ENCODE data around the gene OAS1. TPM values are rescaled to one million over a fixed set of nuclear protein-coding genes. Genes with fewer than 3 reads are reported as not detected.

OAS1 gene
- total RNA-seq, 2 donors from 2014 or later = not detected

- H3K9ac ChIP-seq (ENCODE audit: extremely low read depth, low read length, poor library complexity, severe bottlenecking) = no peak overlapping the region
Observed at GRCh38 chr12:112878488-112878887, 28.3 kb upstream of the OAS1 start.

GRCh38 chr12:112879191-112879705, 27.5 kb upstream of the OAS1 start:
- Mint-ChIP-seq H3K4me3 (no peak overlapping the region), H3K4me1 (no peaks in the 10 kb centered on the region), H3K27me3 (ENCODE audit: insufficient read depth) (peaks cover 22% of the 10 kb centered on the region), H3K9me3 (no peaks in the 10 kb centered on the region), H3K27ac (no peak overlapping the region), H3K36me3 (ENCODE audit: low read depth) (no peaks in the 10 kb centered on the region)
- peak; percentile 50 for DNase-seq
- TF ChIP-seq CTCF (conservative IDR thresholded peaks at IDR 0.05) = no peak
- no peak overlapping the region for H3K4me3 ChIP-seq (ENCODE audit: low read length)
- H3K27me3 ChIP-seq (ENCODE audit: control insufficient read depth, insufficient read depth, low read length, poor library complexity, severe bottlenecking) = peaks cover 16% of the 10 kb centered on the region
- H3K4me1 ChIP-seq (ENCODE audit: control insufficient read depth, insufficient read depth, low read length) = no peaks in the 10 kb centered on the region
- H3K27ac ChIP-seq (ENCODE audit: low read depth, low read length) = no peak overlapping the region
- no peak overlapping the region for H3K9ac ChIP-seq (ENCODE audit: extremely low read depth, low read length, poor library complexity, severe bottlenecking)
- no peaks in the 10 kb centered on the region for H3K9me3 ChIP-seq (ENCODE audit: control insufficient read depth, low read length)
- no peaks in the 10 kb centered on the region for H3K36me3 ChIP-seq (ENCODE audit: control insufficient read depth, insufficient read depth, low read length)
- WGBS, 2 experiments (ENCODE audit: insufficient coverage in 1 of 2, insufficient read length in 1 of 2) = 83 to 88% methylated on average over 6 to 8 of the region's 8 CpGs

More at GRCh38 chr12:112878488-112878887, 28.3 kb upstream of the OAS1 start:
- WGBS, 2 experiments (ENCODE audit: insufficient coverage in 1 of 2, insufficient read length in 1 of 2) = 88 to 92% methylated on average over 3 of the region's 3 CpGs
- Mint-ChIP-seq H3K27me3 (ENCODE audit: insufficient read depth) (peaks cover 24% of the 10 kb centered on the region), H3K4me1 (no peaks in the 10 kb centered on the region), H3K36me3 (ENCODE audit: low read depth) (no peaks in the 10 kb centered on the region), H3K9me3 (no peaks in the 10 kb centered on the region), H3K27ac (no peak overlapping the region), H3K4me3 (no peak overlapping the region)
- Histone ChIP-seq H3K27me3 (ENCODE audit: control insufficient read depth, insufficient read depth, low read length, poor library complexity, severe bottlenecking) (peaks cover 22% of the 10 kb centered on the region), H3K36me3 (ENCODE audit: control insufficient read depth, insufficient read depth, low read length) (no peaks in the 10 kb centered on the region), H3K4me1 (ENCODE audit: control insufficient read depth, insufficient read depth, low read length) (no peaks in the 10 kb centered on the region), H3K27ac (ENCODE audit: low read depth, low read length) (no peak overlapping the region), H3K4me3 (ENCODE audit: low read length) (no peak overlapping the region), H3K9me3 (ENCODE audit: control insufficient read depth, low read length) (no peaks in the 10 kb centered on the region)
- TF ChIP-seq CTCF (conservative IDR thresholded peaks at IDR 0.05) = no peak
- no peak for DNase-seq

DNA sequence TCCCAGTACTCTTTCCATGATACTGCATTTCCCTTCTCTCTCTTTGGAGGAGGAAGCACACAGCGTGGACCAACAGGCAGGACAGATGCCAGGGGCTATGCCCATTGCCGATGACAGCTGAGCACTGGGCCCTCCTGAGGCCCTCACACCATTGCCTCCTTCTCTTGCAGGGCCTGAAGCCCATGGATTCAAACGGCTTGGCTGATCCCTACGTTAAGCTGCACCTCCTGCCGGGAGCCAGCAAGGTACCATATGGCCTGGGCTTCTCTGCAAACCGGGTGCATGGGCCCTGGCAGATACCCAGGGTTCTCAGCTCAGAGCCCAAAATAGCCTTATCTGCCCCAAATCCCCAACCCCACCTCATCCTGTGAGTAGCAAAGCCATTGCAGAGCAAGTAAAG, 25.2 kb upstream of the OAS1 start:
- Mint-ChIP-seq H3K4me1 (no peaks in the 10 kb centered on the region), H3K27ac (no peak overlapping the region), H3K9me3 (peaks cover 15% of the 10 kb centered on the region), H3K36me3 (ENCODE audit: low read depth) (no peaks in the 10 kb centered on the region), H3K4me3 (no peak overlapping the region), H3K27me3 (ENCODE audit: insufficient read depth) (peaks cover 22% of the 10 kb centered on the region)
- Histone ChIP-seq H3K4me1 (ENCODE audit: control insufficient read depth, insufficient read depth, low read length) (no peaks in the 10 kb centered on the region), H3K4me3 (ENCODE audit: low read length) (no peak overlapping the region), H3K9ac (ENCODE audit: extremely low read depth, low read length, poor library complexity, severe bottlenecking) (no peak overlapping the region), H3K27ac (ENCODE audit: low read depth, low read length) (no peak overlapping the region), H3K27me3 (ENCODE audit: control insufficient read depth, insufficient read depth, low read length, poor library complexity, severe bottlenecking) (peaks cover 16% of the 10 kb centered on the region), H3K9me3 (ENCODE audit: control insufficient read depth, low read length) (peaks cover 22% of the 10 kb centered on the region), H3K36me3 (ENCODE audit: control insufficient read depth, insufficient read depth, low read length) (no peaks in the 10 kb centered on the region)
- no peak for TF ChIP-seq CTCF (conservative IDR thresholded peaks at IDR 0.05)
- 67 to 75% methylated on average over 3 to 6 of the region's 6 CpGs for WGBS, 2 experiments (ENCODE audit: insufficient coverage in 1 of 2, insufficient read length in 1 of 2)
- DNase-seq = peak; percentile 38

Measured in endodermal cell (in vitro differentiated cells).